Ishikawa (cell line): ENCODE results near the gene SYT15.

Experiments
- CEBPB ChIP-seq: IDR thresholded peaks from 2 replicates; pipeline ENCODE4 v1.6.1; 2012
- CREB1 ChIP-seq: IDR thresholded peaks from 2 replicates; pipeline ENCODE4 v1.6.1; 2012; ENCODE audit warnings: low read depth
- EGR1 ChIP-seq: IDR thresholded peaks from 2 replicates; pipeline ENCODE4 v1.6.1; 2012
- EP300 ChIP-seq: IDR thresholded peaks from 2 replicates; pipeline ENCODE4 v1.6.1; 2012; ENCODE audit warnings: borderline replicate concordance
- FOXM1 ChIP-seq: IDR thresholded peaks from 2 replicates; pipeline ENCODE4 v1.6.1; 2012; ENCODE audit warnings: low read depth, borderline replicate concordance
- NFIC ChIP-seq: IDR thresholded peaks from 2 replicates; pipeline ENCODE4 v1.6.1; 2012
- RAD21 ChIP-seq: IDR thresholded peaks from 2 replicates; pipeline ENCODE4 v1.6.1; 2012; ENCODE audit warnings: low read depth
- REST ChIP-seq: IDR thresholded peaks from 2 replicates; pipeline ENCODE4 v1.6.1; 2012; ENCODE audit warnings: low read depth, mild to moderate bottlenecking
- TAF1 ChIP-seq: IDR thresholded peaks from 2 replicates; pipeline ENCODE4 v1.6.1; 2012; ENCODE audit warnings: low read depth, mild to moderate bottlenecking
- TCF12 ChIP-seq: IDR thresholded peaks from 2 replicates; pipeline ENCODE4 v1.6.1; 2012; ENCODE audit warnings: low read depth
- TEAD4 ChIP-seq: IDR thresholded peaks from 2 replicates; pipeline ENCODE4 v1.6.1; 2012
- USF1 ChIP-seq: IDR thresholded peaks from 2 replicates; pipeline ENCODE4 v1.6.1; 2012
- YY1 ChIP-seq: IDR thresholded peaks from 2 replicates; pipeline ENCODE4 v1.6.1; 2012; ENCODE audit warnings: low read depth
- ZBTB7A ChIP-seq: IDR thresholded peaks from 2 replicates; pipeline ENCODE4 v1.6.1; 2012; ENCODE audit warnings: low read depth
- TF ChIP-seq, protein P1 (sequence below): IDR thresholded peaks from 2 replicates; pipeline ENCODE4 v1.6.1; 2012

The SYT15 gene

GRCh38 chr10:46550076-46550790 lies 28.7 kb upstream of the SYT15 start:
- TF ChIP-seq NFIC (no peak), CEBPB (no peak), FOXM1 (no peak), CREB1 (no peak), EGR1 (no peak)
- TF ChIP-seq, protein P1, sequence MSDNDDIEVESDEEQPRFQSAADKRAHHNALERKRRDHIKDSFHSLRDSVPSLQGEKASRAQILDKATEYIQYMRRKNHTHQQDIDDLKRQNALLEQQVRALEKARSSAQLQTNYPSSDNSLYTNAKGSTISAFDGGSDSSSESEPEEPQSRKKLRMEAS, result no peak

DNA sequence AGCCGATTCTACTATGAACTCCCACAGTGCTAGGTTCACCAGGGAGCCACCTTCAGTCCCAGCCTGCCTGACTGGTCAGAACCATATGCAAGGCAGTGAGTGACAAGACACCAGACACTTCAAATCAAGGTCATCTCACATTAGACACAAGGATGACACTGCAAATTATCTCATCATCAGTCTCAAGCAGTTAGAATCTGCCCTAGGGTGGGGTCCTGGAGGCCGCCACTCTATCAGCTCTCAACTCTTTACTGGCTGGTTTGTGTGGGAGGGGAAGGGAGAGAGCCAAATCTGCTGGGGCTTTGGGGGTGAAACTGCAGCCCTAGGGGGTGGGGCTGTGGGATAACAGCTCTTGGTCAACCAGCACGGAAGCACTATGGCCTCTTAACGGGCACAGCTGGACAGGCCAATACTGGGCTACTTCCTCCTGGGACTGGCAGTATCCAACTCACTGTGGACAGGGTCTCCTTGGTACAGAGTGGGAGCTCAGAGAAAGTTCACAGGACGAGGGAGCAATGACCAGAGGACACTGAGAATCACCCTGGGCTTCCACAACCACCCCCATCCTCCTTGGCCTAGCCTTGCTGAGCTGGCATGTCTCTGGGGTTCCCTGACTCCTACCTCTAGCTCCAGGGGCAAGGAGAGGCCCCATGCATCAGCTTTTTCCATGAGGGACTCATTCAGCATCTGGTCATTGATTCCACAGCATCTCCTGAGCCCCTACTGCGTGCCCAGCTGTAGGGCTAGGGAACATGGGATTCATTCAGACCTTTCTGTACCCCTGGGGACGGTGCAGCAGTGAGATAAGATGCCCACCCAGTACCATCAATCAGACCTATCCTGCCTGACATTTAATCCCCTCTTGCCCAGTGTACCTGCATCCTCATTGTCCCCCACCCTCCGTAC lies 27.9 kb upstream of the SYT15 start:
- TF ChIP-seq ZBTB7A (no peak), FOXM1 (no peak), CREB1 (no peak)

GRCh38 chr10:46551701-46552525 lies 27.0 kb upstream of the SYT15 start:
- TF ChIP-seq CEBPB, result no peak
- TF ChIP-seq RAD21, result no peak
- TF ChIP-seq, protein P1, result no peak
- no peak for TF ChIP-seq NFIC
- no peak for TF ChIP-seq CREB1
- no peak for TF ChIP-seq USF1
- no peak for TF ChIP-seq FOXM1
- TF ChIP-seq EGR1, result no peak
- no peak for TF ChIP-seq EP300
- TF ChIP-seq TEAD4, result no peak
- no peak for TF ChIP-seq TAF1
- no peak for TF ChIP-seq ZBTB7A
- TF ChIP-seq REST, result no peak
- TF ChIP-seq YY1, result no peak

GRCh38 chr10:46552526-46553237 lies 26.2 kb upstream of the SYT15 start:
- TF ChIP-seq REST, result no peak
- no peak for TF ChIP-seq EGR1
- no peak for TF ChIP-seq TAF1
- TF ChIP-seq, protein P1, result no peak
- no peak for TF ChIP-seq TCF12
- no peak for TF ChIP-seq CREB1
- no peak for TF ChIP-seq USF1
- no peak for TF ChIP-seq FOXM1
- TF ChIP-seq NFIC, result no peak
- no peak for TF ChIP-seq YY1
- no peak for TF ChIP-seq CEBPB
